ENCODE data around the gene NPBWR2.

- TF ChIP-seq CTCF (IDR thresholded peaks at IDR 0.05): no peak
- no peak for TF ChIP-seq POLR2A (IDR thresholded peaks at IDR 0.05)
- TF ChIP-seq EP300 (IDR thresholded peaks at IDR 0.05): no peak
These were observed 30.3 kb downstream of the NPBWR2 start for GRCh38 chr20:64077094-64077493.
